Neural progenitor cell (in vitro differentiated cells): ENCODE measurements around the gene ABO.

Experiments
- EZH2 ChIP-seq: fragments of 200-600 bp; sonication (generic); IDR thresholded peaks from 2 replicates; pipeline ENCODE4 v1.6.1; 2017; ENCODE audit warnings: antibody characterized with exemption, mild to moderate bottlenecking, moderate library complexity
- EZH2phosphoT487 ChIP-seq: fragments of 200-600 bp; sonication (generic); IDR thresholded peaks from 2 replicates; pipeline ENCODE4 v1.6.1; 2017; ENCODE audit warnings: antibody characterized with exemption
- TF ChIP-seq, protein P1 (sequence below): fragments of 200-600 bp; sonication (generic); IDR thresholded peaks from 2 replicates; pipeline ENCODE4 v1.5.1; 2017; ENCODE audit warnings: antibody characterized with exemption, mild to moderate bottlenecking

- TF ChIP-seq, protein P1, sequence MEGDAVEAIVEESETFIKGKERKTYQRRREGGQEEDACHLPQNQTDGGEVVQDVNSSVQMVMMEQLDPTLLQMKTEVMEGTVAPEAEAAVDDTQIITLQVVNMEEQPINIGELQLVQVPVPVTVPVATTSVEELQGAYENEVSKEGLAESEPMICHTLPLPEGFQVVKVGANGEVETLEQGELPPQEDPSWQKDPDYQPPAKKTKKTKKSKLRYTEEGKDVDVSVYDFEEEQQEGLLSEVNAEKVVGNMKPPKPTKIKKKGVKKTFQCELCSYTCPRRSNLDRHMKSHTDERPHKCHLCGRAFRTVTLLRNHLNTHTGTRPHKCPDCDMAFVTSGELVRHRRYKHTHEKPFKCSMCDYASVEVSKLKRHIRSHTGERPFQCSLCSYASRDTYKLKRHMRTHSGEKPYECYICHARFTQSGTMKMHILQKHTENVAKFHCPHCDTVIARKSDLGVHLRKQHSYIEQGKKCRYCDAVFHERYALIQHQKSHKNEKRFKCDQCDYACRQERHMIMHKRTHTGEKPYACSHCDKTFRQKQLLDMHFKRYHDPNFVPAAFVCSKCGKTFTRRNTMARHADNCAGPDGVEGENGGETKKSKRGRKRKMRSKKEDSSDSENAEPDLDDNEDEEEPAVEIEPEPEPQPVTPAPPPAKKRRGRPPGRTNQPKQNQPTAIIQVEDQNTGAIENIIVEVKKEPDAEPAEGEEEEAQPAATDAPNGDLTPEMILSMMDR: no peak
- TF ChIP-seq EZH2: no peak
- TF ChIP-seq EZH2phosphoT487: no peak
Observed at GRCh38 chr9:133248726-133249295, 26.2 kb downstream of the ABO start.
